Transverse colon (tissue), 4 donors: Measurements from ENCODE around the gene PEDS1.

Source experiments
- CTCF ChIP-seq, 5 experiments: fragments of 200-600 bp in 3 of 5; fragments of 450-650 bp in 2 of 5; sonication (generic) in 3 of 5; IDR thresholded peaks; 1 replicate in 2 of 5; 2 replicates in 3 of 5; pipeline ENCODE4 v1.5.1; 2016 to 2017; ENCODE audit warnings: antibody characterized with exemption in 5 of 5, inconsistent platforms in 3 of 5, mild to moderate bottlenecking in 2 of 5, moderate library complexity in 1 of 5
- EP300 ChIP-seq: sonication (generic); formaldehyde crosslinking; IDR thresholded peaks from one replicate; pipeline ENCODE4 v1.6.1; 2017; ENCODE audit warnings: antibody characterized with exemption, low read depth
- POLR2A ChIP-seq: fragments of 450-650 bp; IDR thresholded peaks from one replicate; pipeline ENCODE4 v1.6.1; 2016; ENCODE audit warnings: antibody characterized with exemption, mild to moderate bottlenecking, moderate library complexity
- POLR2AphosphoS5 ChIP-seq, 3 donors: sonication (generic); formaldehyde crosslinking; IDR thresholded peaks; one replicate each; pipeline ENCODE4 v1.6.1; 2016; ENCODE audit warnings: antibody characterized with exemption in 3 of 3

- no peak for TF ChIP-seq POLR2A
- TF ChIP-seq CTCF (IDR thresholded peaks at IDR 0.05): no peak
- no peak for TF ChIP-seq EP300
- TF ChIP-seq POLR2AphosphoS5 (IDR thresholded peaks at IDR 0.05): no peak
These were observed 397 bp downstream of the PEDS1 start for GRCh38 chr20:50153153-50153499.
